Measurements from ENCODE around the gene CLIP3.

The CLIP3 gene

DNA sequence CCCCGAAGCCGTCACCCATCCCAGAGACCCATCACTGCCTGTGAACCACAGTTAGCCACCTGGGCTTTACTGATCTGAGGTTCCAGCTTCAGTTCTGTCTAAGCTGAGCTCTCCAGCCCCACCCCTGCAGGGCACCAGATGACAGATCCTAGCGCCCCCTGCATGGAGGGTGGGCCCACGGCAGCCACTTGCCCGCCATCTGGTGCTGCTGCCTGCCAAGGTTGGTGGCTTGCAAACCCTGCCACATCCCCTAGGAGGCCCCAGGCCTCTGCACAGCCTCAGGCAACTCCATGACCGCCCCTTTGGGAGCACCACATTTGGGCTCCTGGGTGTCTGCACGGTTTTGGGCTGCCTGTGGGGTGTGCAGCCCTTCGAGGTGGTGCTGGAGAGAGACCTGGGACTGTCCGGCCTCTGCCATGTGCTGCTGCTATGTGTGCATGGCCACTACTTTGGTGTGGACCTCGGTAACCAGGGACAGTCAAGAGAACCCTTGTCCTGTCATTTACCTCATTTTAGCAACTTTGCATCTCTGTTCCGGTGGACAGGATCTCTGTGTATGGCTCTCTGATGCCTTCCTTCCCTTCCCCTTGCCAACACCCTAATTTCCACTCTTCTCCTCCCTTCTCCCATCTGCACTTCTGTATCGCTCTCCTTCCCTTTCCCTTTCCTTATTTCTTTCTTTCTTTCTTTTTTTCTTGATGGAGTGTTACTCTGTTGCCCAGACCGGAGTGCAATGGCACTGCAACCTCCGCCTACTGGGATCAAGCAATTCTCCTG, 55.0 kb downstream of the CLIP3 start:
- no peak for DNase-seq (ENCODE audit: low read depth)

DNA sequence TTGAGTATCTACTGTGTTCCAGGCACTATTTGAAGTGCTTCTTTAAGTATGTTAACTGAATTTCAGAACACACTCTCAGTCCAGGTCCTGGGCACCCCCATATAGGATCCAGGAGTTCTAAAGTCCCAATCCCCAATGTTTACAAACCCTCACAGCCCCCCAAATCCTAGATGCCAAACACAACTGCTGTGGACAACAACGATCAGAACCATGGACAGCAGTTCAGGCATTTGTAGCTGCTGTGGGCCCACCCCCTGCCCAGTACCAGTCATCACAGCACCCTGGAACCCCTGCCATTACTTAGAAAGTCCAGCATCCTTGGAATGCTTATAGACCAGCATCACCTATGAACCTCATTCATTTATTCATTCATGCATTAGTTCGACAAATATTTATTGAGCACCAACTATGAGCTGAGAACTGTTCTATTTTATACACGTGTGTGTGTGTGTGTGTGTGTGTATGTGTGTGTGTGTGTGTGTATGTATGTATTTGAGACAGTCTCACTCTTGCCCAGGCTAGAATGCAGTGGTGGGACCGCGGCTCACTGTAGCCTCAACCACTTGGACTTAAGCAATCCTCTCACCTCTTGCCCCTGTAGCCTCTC, 57.0 kb downstream of the CLIP3 start:
- DNase-seq (ENCODE audit: low read depth) = no peak

DNA sequence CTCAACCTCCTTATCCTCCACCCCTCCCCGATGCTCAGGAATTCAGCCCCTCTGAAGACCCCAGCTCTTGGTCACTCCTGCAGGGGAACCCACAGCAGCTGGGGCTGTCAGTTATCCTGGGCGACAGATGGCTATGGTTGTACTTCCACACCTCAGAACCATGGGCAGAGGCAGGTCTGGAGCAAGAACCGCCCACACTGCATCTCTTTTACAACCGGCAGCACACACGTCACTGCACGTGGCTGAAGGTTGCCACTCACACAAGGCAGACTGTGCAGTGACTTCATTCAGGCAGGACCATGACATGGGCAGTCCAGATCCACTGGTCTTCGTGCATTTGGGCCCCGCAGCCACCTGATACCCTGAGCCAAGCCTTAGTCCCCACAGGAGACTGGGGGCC, 59.2 kb downstream of the CLIP3 start:
- no peak for DNase-seq (ENCODE audit: low read depth)

DNA sequence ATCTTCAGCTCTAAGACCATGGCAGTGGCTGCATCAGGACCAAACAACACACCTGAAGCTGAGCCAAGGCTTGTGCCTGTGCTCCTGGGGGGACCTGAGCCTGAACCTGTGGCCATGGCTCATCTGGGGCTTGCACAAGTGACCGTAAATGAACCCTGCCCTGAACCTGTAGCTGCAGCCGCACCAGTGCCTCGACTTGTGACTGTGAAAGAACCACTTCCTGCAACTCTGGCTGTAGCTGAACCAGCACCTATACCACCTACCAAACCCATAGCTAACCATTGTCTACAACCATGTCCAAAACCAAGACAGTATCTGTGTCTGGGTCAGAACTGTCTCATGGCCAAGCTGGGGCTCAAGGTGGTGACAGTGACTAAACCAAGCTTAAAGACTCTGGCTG, 65.9 kb downstream of the CLIP3 start:
- no peak for DNase-seq (ENCODE audit: low read depth)

All from T follicular helper cell (primary cell).